SU-DHL-6 (cell line): ENCODE measurements around the gene CBY1.

ENCODE experiments used
- EZH2phosphoT487 ChIP-seq: fragments of 200-600 bp; sonication (generic), shearing (Covaris generic); conservative IDR thresholded peaks from 2 replicates; pipeline ENCODE4 v1.6.1; 2018; ENCODE audit warnings: mild to moderate bottlenecking, antibody characterized with exemption, low read length, moderate library complexity, mixed read lengths
- TF ChIP-seq, protein P1 (sequence below): fragments of 200-600 bp; sonication (generic); IDR thresholded peaks from one replicate; pipeline ENCODE4 v1.5.1; 2017; ENCODE audit warnings: antibody characterized with exemption, mild to moderate bottlenecking, low read length, moderate library complexity; ENCODE audit not compliant: insufficient read depth, poor library complexity, severe bottlenecking

DNA sequence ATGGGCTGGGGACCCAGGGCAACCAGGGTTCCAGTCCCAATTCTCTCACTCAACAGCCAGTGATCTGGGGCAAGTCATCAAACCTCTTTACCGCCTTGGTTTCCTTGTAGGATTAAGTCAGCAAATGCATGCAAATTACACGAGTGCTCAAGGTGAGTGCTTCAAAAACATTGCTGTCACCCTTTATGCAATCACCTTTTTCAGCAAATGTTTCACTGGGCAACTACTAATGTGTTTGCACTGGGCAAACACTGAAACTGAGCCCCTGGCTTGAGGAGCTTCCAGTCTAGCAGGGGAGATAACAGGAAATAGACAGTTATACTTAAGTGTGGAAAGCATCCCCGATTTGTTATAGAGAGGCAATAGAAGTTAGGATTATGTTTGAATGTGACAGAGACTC lies 48.8 kb upstream of the CBY1 start:
- TF ChIP-seq, protein P1, sequence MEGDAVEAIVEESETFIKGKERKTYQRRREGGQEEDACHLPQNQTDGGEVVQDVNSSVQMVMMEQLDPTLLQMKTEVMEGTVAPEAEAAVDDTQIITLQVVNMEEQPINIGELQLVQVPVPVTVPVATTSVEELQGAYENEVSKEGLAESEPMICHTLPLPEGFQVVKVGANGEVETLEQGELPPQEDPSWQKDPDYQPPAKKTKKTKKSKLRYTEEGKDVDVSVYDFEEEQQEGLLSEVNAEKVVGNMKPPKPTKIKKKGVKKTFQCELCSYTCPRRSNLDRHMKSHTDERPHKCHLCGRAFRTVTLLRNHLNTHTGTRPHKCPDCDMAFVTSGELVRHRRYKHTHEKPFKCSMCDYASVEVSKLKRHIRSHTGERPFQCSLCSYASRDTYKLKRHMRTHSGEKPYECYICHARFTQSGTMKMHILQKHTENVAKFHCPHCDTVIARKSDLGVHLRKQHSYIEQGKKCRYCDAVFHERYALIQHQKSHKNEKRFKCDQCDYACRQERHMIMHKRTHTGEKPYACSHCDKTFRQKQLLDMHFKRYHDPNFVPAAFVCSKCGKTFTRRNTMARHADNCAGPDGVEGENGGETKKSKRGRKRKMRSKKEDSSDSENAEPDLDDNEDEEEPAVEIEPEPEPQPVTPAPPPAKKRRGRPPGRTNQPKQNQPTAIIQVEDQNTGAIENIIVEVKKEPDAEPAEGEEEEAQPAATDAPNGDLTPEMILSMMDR: no peak
- TF ChIP-seq EZH2phosphoT487: no peak
